A549 (cell line): ENCODE results near the gene CBFA2T3. TPM values are rescaled to one million over a fixed set of nuclear protein-coding genes. Genes with fewer than 3 reads are reported as not detected.

Source experiments
- ATAC-seq, 2 experiments: fragments of 200-7000 bp in 1 of 2; fragments of >200 bp in 1 of 2; cut with Nextera tagmentation in 1 of 2; cut with Tn5 transposase in 1 of 2; 3 replicates each; pipeline versions ENCODE4 v1.8.0 to v1.9.1; 2018 to 2020; ENCODE audit warnings: mild to moderate bottlenecking in 1 of 2, moderate library complexity in 1 of 2
- CTCF ChIA-PET: fragments of 300-600 bp; sonication (Branson Sonifier 250); formaldehyde crosslinking; extraction: SDS; loops from one replicate; lab custom pipeline; 2021; ENCODE audit warnings: antibody characterized with exemption, inconsistent platforms; lab: Yijun Ruan, JAX
- POLR2A ChIA-PET: fragments of 350-600 bp; formaldehyde crosslinking; extraction: SDS; loops from one replicate; lab custom pipeline; 2021; ENCODE audit warnings: antibody characterized with exemption, inconsistent platforms; lab: Yijun Ruan, JAX
- DNase-seq, 2 experiments: peaks; one replicate each; pipeline versions ENCODE4 v3.0.0 to v3.0.0-alpha.2; 2011 to 2016; ENCODE audit warnings: low read depth in 1 of 2, low spot score in 1 of 2
- FAIRE-seq: peaks from 2 replicates; lab custom pipeline; 2011; peaks lifted over from hg19 to GRCh38; lab: Jason Lieb, UNC
- H3K27ac ChIP-seq, 2 experiments: fragments of >200 bp; sonication (Bioruptor Twin); formaldehyde crosslinking; 3 replicates each; pipeline ENCODE4 v1.5.1; 2016 to 2017
- H3K4me1 ChIP-seq: fragments of >200 bp; sonication (Bioruptor Twin); formaldehyde crosslinking; 3 replicates; pipeline ENCODE4 v1.6.1; 2016
- H3K4me2 ChIP-seq: fragments of >200 bp; sonication (Bioruptor Twin); formaldehyde crosslinking; 3 replicates; pipeline ENCODE4 v1.6.1; 2016
- H3K4me3 ChIP-seq: fragments of >200 bp; sonication (Bioruptor Twin); formaldehyde crosslinking; 3 replicates; pipeline ENCODE4 v1.5.1; 2016
- H3K9me3 ChIP-seq: fragments of >200 bp; sonication (Bioruptor Twin); formaldehyde crosslinking; 3 replicates; pipeline ENCODE4 v1.6.1; 2016
- CEBPB ChIP-seq, 2 experiments: fragments of >200 bp in 1 of 2; sonication (Bioruptor Twin) in 1 of 2; formaldehyde crosslinking in 1 of 2; IDR thresholded peaks; 2 replicates each; pipeline ENCODE4 v1.6.1; 2012 to 2016
- CHD2 ChIP-seq: fragments of 150-350 bp; IDR thresholded peaks from 2 replicates; pipeline ENCODE4 v1.6.1; 2014; ENCODE audit warnings: low read length; ENCODE audit not compliant: partially characterized antibody
- EP300 ChIP-seq, 2 experiments: fragments of >200 bp; sonication (Bioruptor Twin); formaldehyde crosslinking; IDR thresholded peaks; 2 replicates in 1 of 2; 3 replicates in 1 of 2; pipeline ENCODE4 v1.6.1; 2016 to 2017
- FOSL2 ChIP-seq, 2 experiments: fragments of 450-650 bp in 1 of 2; fragments of >200 bp in 1 of 2; sonication (Bioruptor Twin) in 1 of 2; formaldehyde crosslinking; IDR thresholded peaks; 2 replicates each; pipeline versions ENCODE4 v1.5.0 to v1.6.1; 2016 to 2020; ENCODE audit warnings: mild to moderate bottlenecking in 1 of 2, moderate library complexity in 1 of 2
- HDAC2 ChIP-seq: fragments of 200-600 bp; sonication (generic); IDR thresholded peaks from 2 replicates; pipeline ENCODE4 v1.6.1; 2016
- HEYL ChIP-seq: fragments of 250-450 bp; sonication (Bioruptor Pico); IDR thresholded peaks from 2 replicates; pipeline ENCODE4 v1.8.0; 2021; ENCODE audit warnings: mild to moderate bottlenecking, moderate library complexity
- JUNB ChIP-seq: fragments of >200 bp; sonication (Bioruptor Twin); formaldehyde crosslinking; IDR thresholded peaks from 2 replicates; pipeline ENCODE4 v1.6.1; 2016
- MYC ChIP-seq: IDR thresholded peaks from 2 replicates; pipeline ENCODE4 v1.6.1; 2012; ENCODE audit warnings: mild to moderate bottlenecking, inconsistent platforms, low read length, improper control_type of control experiment, borderline replicate concordance
- NFE2L2 ChIP-seq: fragments of 150-350 bp; conservative IDR thresholded peaks from 2 replicates; pipeline ENCODE4 v1.6.1; 2014; ENCODE audit warnings: low read length
- NPAS2 ChIP-seq: fragments of 250-450 bp; sonication (Bioruptor Pico); IDR thresholded peaks from 2 replicates; pipeline ENCODE4 v1.8.0; 2022; ENCODE audit warnings: mild to moderate bottlenecking, moderate library complexity, borderline replicate concordance
- NR3C1 ChIP-seq: fragments of >200 bp; sonication (Bioruptor Twin); formaldehyde crosslinking; IDR thresholded peaks from 3 replicates; pipeline ENCODE4 v1.6.1; 2017
- RFX5 ChIP-seq: fragments of 450-650 bp; IDR thresholded peaks from 2 replicates; pipeline ENCODE4 v1.7.1; 2014; ENCODE audit warnings: antibody characterized with exemption, mild to moderate bottlenecking, moderate library complexity
- SMC3 ChIP-seq: fragments of >200 bp; sonication (Bioruptor Twin); formaldehyde crosslinking; IDR thresholded peaks from 3 replicates; pipeline ENCODE4 v1.6.1; 2018; ENCODE audit warnings: inconsistent platforms
- TFCP2L1 ChIP-seq: fragments of 250-450 bp; sonication (Bioruptor Pico); IDR thresholded peaks from 2 replicates; pipeline ENCODE4 v1.5.0; 2021; ENCODE audit warnings: mild to moderate bottlenecking
- ZFP36 ChIP-seq: fragments of 450-650 bp; IDR thresholded peaks from 2 replicates; pipeline ENCODE4 v1.6.1; 2014; ENCODE audit warnings: borderline replicate concordance; ENCODE audit not compliant: partially characterized antibody
- ZNF302 ChIP-seq: fragments of 250-450 bp; sonication (Bioruptor Pico); IDR thresholded peaks from 2 replicates; pipeline ENCODE4 v1.9.0; 2021; ENCODE audit warnings: inconsistent platforms, mild to moderate bottlenecking, moderate library complexity
- WGBS: methylation state at CpG from one replicate; pipeline ENCODE4 v1.1.6; 2017; ENCODE audit errors: missing lambda C conversion rate; 5-methylcytosine and 5-hydroxymethylcytosine counted together
- polyA plus RNA-seq, 4 experiments: library from polyadenylated mRNA; depleted of rRNA in 3 of 4; stranded (reverse); fragments of >200 nt; fragmentation: RNase III in 1 of 4; extraction: RNeasy Plus Mini Kit Qiagen cat#74134 plus additional on column Dnase treatment in 1 of 4; gene quantifications; 2 replicates in 3 of 4; 3 replicates in 1 of 4; pipeline ENCODE4 v1.2.3, GENCODE V29; 2011 to 2017
- TF ChIP-seq, protein P1 (sequence below): fragments of >200 bp; sonication (Bioruptor Twin); formaldehyde crosslinking; IDR thresholded peaks from 2 replicates; pipeline ENCODE4 v1.6.1; 2016
- TF ChIP-seq, protein P2 (sequence below): fragments of >200 bp; sonication (Bioruptor Twin); formaldehyde crosslinking; IDR thresholded peaks from 3 replicates; pipeline ENCODE4 v1.5.1; 2016
- TF ChIP-seq, protein P3 (sequence below): fragments of 450-650 bp; IDR thresholded peaks from 2 replicates; pipeline ENCODE4 v1.6.1; 2014; ENCODE audit warnings: antibody characterized with exemption

The CBFA2T3 gene
- polyA plus RNA-seq, 2 of the 4 experiments (the other 2 are of a cell fraction): 0.08 TPM; not detected in 1

DNA sequence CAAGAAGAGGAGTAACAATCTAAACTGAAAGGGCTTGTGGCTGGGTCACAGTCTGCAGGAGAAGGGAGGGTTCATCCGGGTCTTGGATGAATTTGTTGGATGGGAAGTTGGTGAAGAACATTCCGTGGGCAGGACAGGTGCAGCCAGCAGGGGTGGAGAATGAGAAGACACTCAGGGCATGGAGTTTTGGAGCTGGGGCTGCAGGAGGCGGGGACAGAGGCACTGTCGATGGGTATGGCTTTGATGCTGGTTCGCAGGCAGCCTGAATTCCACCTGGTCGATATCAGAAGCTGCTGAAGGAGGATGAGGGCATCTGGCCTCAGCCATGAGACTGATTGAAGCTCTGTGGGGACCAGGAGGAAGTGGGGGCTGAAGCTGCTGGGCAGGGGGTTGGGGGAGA lies 36.1 kb upstream of the CBFA2T3 start:
- Histone ChIP-seq H3K4me3 (no peak overlapping the region), H3K4me1 (no peaks in the 10 kb centered on the region), H3K4me2 (no peak overlapping the region), H3K27ac (no peak overlapping the region), H3K9me3 (peaks cover 4% of the 10 kb centered on the region; the same call in 1 of the 3 replicates)
- CTCF ChIA-PET: no interaction called here
- FAIRE-seq (no peak), DNase-seq (no peak), ATAC-seq (no peak)
- POLR2A ChIA-PET: no interaction called here
- TF ChIP-seq SMC3: no peak
- 2% methylated on average over 6 of the region's 6 CpGs for WGBS

DNA sequence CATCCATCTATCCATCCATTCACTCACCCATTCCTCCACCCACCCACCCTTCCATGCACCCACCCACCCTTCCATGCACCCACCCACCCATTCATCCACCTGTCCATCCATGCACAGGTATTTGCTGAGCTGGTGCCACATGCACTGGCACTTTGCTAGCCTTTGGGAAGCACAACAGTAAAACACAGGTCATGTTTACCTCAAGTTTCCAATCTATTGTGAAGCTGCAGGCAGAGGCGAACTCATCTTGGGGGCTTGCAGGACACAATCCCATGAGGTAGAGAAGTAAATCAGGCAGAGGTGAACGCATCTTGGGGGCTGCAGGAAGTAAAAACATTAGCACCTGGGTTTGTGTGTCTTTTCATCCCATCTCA lies 35.6 kb upstream of the CBFA2T3 start:
- ATAC-seq (no peak), FAIRE-seq (no peak), DNase-seq (no peak)
- Histone ChIP-seq H3K4me3 (no peak overlapping the region), H3K4me2 (no peak overlapping the region), H3K4me1 (no peaks in the 10 kb centered on the region), H3K9me3 (peaks cover 4% of the 10 kb centered on the region; the same call in 1 of the 3 replicates), H3K27ac (no peak overlapping the region)
- CTCF ChIA-PET: no interaction called here
- TF ChIP-seq MYC: no peak
- TF ChIP-seq ZFP36: no peak
- TF ChIP-seq, protein P1, sequence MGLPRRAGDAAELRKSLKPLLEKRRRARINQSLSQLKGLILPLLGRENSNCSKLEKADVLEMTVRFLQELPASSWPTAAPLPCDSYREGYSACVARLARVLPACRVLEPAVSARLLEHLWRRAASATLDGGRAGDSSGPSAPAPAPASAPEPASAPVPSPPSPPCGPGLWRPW: no peak
- TF ChIP-seq NR3C1: no peak
- TF ChIP-seq, protein P2, sequence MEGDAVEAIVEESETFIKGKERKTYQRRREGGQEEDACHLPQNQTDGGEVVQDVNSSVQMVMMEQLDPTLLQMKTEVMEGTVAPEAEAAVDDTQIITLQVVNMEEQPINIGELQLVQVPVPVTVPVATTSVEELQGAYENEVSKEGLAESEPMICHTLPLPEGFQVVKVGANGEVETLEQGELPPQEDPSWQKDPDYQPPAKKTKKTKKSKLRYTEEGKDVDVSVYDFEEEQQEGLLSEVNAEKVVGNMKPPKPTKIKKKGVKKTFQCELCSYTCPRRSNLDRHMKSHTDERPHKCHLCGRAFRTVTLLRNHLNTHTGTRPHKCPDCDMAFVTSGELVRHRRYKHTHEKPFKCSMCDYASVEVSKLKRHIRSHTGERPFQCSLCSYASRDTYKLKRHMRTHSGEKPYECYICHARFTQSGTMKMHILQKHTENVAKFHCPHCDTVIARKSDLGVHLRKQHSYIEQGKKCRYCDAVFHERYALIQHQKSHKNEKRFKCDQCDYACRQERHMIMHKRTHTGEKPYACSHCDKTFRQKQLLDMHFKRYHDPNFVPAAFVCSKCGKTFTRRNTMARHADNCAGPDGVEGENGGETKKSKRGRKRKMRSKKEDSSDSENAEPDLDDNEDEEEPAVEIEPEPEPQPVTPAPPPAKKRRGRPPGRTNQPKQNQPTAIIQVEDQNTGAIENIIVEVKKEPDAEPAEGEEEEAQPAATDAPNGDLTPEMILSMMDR: no peak
- TF ChIP-seq CHD2: no peak
- no peak for TF ChIP-seq NPAS2 (CRISPR knock-in tag)
- no peak for TF ChIP-seq HEYL (CRISPR knock-in tag)
- whole genome bisulfite sequencing: 6% methylated on average over 2 of the region's 2 CpGs
- POLR2A ChIA-PET: no interaction called here

DNA sequence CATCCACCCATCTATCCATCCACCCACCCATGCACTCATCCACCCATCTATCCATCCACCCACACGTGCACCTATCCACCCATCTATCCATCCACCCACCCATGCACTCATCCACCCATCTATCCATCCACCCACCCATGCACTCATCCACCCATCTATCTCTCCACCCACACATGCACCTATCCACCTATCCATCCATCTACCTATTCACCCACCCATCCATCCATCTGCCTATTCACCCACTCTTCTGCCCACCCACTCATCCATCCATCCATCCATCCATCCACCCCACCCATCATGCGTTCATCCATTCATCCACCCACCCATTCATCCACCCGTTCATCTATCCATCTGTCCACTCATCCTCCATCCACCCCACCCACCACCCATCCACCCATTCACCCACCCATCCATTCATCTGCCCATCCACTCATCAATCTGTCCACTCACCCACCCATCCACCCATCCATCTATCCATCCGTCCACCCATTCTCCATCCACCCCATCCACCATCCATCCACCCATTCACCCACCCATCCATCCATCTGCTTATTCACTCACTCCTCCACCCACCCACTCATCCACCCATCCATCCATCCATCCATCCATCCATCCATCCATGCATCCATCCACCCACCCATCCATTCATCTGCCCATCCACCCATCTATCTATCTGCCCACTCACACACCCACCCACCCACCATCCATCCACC lies 35.1 kb upstream of the CBFA2T3 start:
- Histone ChIP-seq H3K4me3 (no peak overlapping the region), H3K27ac (no peak overlapping the region), H3K4me1 (no peaks in the 10 kb centered on the region), H3K9me3 (peaks cover 4% of the 10 kb centered on the region; the same call in 1 of the 3 replicates), H3K4me2 (no peak overlapping the region)
- ATAC-seq (no peak), FAIRE-seq (no peak), DNase-seq (no peak)
- WGBS: 20% methylated on average over 4 of the region's 4 CpGs
- POLR2A ChIA-PET: no interaction called here
- CTCF ChIA-PET: no interaction called here
- TF ChIP-seq, protein P3, sequence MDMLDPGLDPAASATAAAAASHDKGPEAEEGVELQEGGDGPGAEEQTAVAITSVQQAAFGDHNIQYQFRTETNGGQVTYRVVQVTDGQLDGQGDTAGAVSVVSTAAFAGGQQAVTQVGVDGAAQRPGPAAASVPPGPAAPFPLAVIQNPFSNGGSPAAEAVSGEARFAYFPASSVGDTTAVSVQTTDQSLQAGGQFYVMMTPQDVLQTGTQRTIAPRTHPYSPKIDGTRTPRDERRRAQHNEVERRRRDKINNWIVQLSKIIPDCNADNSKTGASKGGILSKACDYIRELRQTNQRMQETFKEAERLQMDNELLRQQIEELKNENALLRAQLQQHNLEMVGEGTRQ: no peak
- no peak for TF ChIP-seq SMC3
- no peak for TF ChIP-seq TFCP2L1 (CRISPR knock-in tag)
- TF ChIP-seq CEBPB (IDR thresholded peaks at IDR 0.05): no peak
- TF ChIP-seq JUNB: no peak
- no peak for TF ChIP-seq FOSL2 (IDR thresholded peaks at IDR 0.05)
- no peak for TF ChIP-seq FOSL2 (CRISPR knock-in tag; IDR thresholded peaks at IDR 0.05)
- no peak for TF ChIP-seq RFX5
- TF ChIP-seq HDAC2: no peak
- TF ChIP-seq, protein P1: no peak
- TF ChIP-seq NFE2L2: no peak
- TF ChIP-seq EP300 (IDR thresholded peaks at IDR 0.05): no peak
- no peak for TF ChIP-seq ZNF302 (CRISPR knock-in tag)
